Activated naive CD8-positive, alpha-beta T cell (primary cell): ENCODE data around the gene EGR4.

Experiments
- H3K27ac Mint-ChIP-seq: one replicate; pipeline ENCODE4 v1.8.0; 2021; ENCODE audit warnings: mixed read lengths
- H3K27me3 Mint-ChIP-seq: one replicate; pipeline ENCODE4 v1.8.0; 2021; ENCODE audit warnings: mixed read lengths
- H3K36me3 Mint-ChIP-seq: one replicate; pipeline ENCODE4 v1.8.0; 2021; ENCODE audit warnings: mixed read lengths
- H3K4me1 Mint-ChIP-seq: one replicate; pipeline ENCODE4 v1.8.0; 2021; ENCODE audit warnings: low read depth, mixed read lengths
- H3K4me3 Mint-ChIP-seq: one replicate; pipeline ENCODE4 v1.8.0; 2021; ENCODE audit warnings: mild to moderate bottlenecking, mixed read lengths
- H3K9me3 Mint-ChIP-seq: one replicate; pipeline ENCODE4 v1.8.0; 2021; ENCODE audit warnings: low read depth, mixed read lengths

Gene EGR4

GRCh38 chr2:73282924-73283544 is 10.3 kb downstream of the EGR4 start:
- peaks cover 11% of the 10 kb centered on the region for H3K36me3 Mint-ChIP-seq

GRCh38 chr2:73281244-73281643 is 12.1 kb downstream of the EGR4 start:
- Mint-ChIP-seq H3K4me3 (no peak overlapping the region), H3K4me1 (peaks cover 40% of the 10 kb centered on the region), H3K36me3 (peaks cover 11% of the 10 kb centered on the region)

More at GRCh38 chr2:73282924-73283544, 10.3 kb downstream of the EGR4 start:
- Mint-ChIP-seq H3K9me3 (no peaks in the 10 kb centered on the region), H3K27me3 (no peaks in the 10 kb centered on the region), H3K4me1 (peaks cover 40% of the 10 kb centered on the region), H3K27ac (peak overlapping the region; percentile 88), H3K4me3 (peak overlapping the region; percentile 94)

GRCh38 chr2:73279852-73280251 is 13.5 kb downstream of the EGR4 start:
- H3K4me3 Mint-ChIP-seq, result no peak overlapping the region
- peaks cover 28% of the 10 kb centered on the region for H3K4me1 Mint-ChIP-seq
- H3K36me3 Mint-ChIP-seq, result peaks cover 11% of the 10 kb centered on the region
- H3K9me3 Mint-ChIP-seq, result no peaks in the 10 kb centered on the region
- H3K27ac Mint-ChIP-seq, result no peak overlapping the region
- no peaks in the 10 kb centered on the region for H3K27me3 Mint-ChIP-seq

More at GRCh38 chr2:73281244-73281643, 12.1 kb downstream of the EGR4 start:
- Mint-ChIP-seq H3K9me3 (no peaks in the 10 kb centered on the region), H3K27me3 (no peaks in the 10 kb centered on the region), H3K27ac (no peak overlapping the region)

GRCh38 chr2:73272270-73272669 is 21.1 kb downstream of the EGR4 start:
- Mint-ChIP-seq H3K4me3 (no peak overlapping the region), H3K27ac (no peak overlapping the region), H3K4me1 (peaks cover 18% of the 10 kb centered on the region), H3K9me3 (no peaks in the 10 kb centered on the region), H3K27me3 (no peaks in the 10 kb centered on the region), H3K36me3 (peaks cover 10% of the 10 kb centered on the region)

GRCh38 chr2:73269686-73270465 is 23.5 kb downstream of the EGR4 start:
- H3K4me1 Mint-ChIP-seq, result peaks cover 24% of the 10 kb centered on the region
- peak overlapping the region; percentile 70 for H3K4me3 Mint-ChIP-seq
- no peaks in the 10 kb centered on the region for H3K27me3 Mint-ChIP-seq
- no peaks in the 10 kb centered on the region for H3K9me3 Mint-ChIP-seq
- no peak overlapping the region for H3K27ac Mint-ChIP-seq
- peaks cover 13% of the 10 kb centered on the region for H3K36me3 Mint-ChIP-seq

- Mint-ChIP-seq H3K27ac (no peak overlapping the region), H3K36me3 (peaks cover 13% of the 10 kb centered on the region), H3K4me3 (peak overlapping the region; percentile 71), H3K4me1 (peaks cover 24% of the 10 kb centered on the region), H3K27me3 (no peaks in the 10 kb centered on the region), H3K9me3 (no peaks in the 10 kb centered on the region)
Observed at GRCh38 chr2:73268830-73269685, 24.3 kb downstream of the EGR4 start.

- peak overlapping the region; percentile 61 for H3K27ac Mint-ChIP-seq
- H3K4me1 Mint-ChIP-seq, result peaks cover 24% of the 10 kb centered on the region
- peak overlapping the region; percentile 71 for H3K4me3 Mint-ChIP-seq
- H3K36me3 Mint-ChIP-seq, result peaks cover 11% of the 10 kb centered on the region
- no peaks in the 10 kb centered on the region for H3K27me3 Mint-ChIP-seq
- no peaks in the 10 kb centered on the region for H3K9me3 Mint-ChIP-seq
Observed at GRCh38 chr2:73268366-73268829, 24.9 kb downstream of the EGR4 start.

GRCh38 chr2:73267008-73267407 is 26.3 kb downstream of the EGR4 start:
- peak overlapping the region; percentile 1 for H3K27ac Mint-ChIP-seq

GRCh38 chr2:73266061-73266901 is 27.1 kb downstream of the EGR4 start:
- no peak overlapping the region for H3K27ac Mint-ChIP-seq
- H3K4me1 Mint-ChIP-seq, result peaks cover 24% of the 10 kb centered on the region
- H3K4me3 Mint-ChIP-seq, result no peak overlapping the region
- no peaks in the 10 kb centered on the region for H3K27me3 Mint-ChIP-seq
- H3K9me3 Mint-ChIP-seq, result no peaks in the 10 kb centered on the region
- peaks cover 13% of the 10 kb centered on the region for H3K36me3 Mint-ChIP-seq

More at GRCh38 chr2:73267008-73267407, 26.3 kb downstream of the EGR4 start:
- no peak overlapping the region for H3K4me3 Mint-ChIP-seq
- H3K4me1 Mint-ChIP-seq, result peaks cover 24% of the 10 kb centered on the region
- H3K27me3 Mint-ChIP-seq, result no peaks in the 10 kb centered on the region
- peaks cover 11% of the 10 kb centered on the region for H3K36me3 Mint-ChIP-seq
- H3K9me3 Mint-ChIP-seq, result no peaks in the 10 kb centered on the region

GRCh38 chr2:73265298-73266060 is 27.9 kb downstream of the EGR4 start:
- H3K4me1 Mint-ChIP-seq, result peaks cover 24% of the 10 kb centered on the region
- H3K36me3 Mint-ChIP-seq, result peaks cover 13% of the 10 kb centered on the region
- no peak overlapping the region for H3K4me3 Mint-ChIP-seq
- no peaks in the 10 kb centered on the region for H3K27me3 Mint-ChIP-seq
- H3K27ac Mint-ChIP-seq, result no peak overlapping the region
- no peaks in the 10 kb centered on the region for H3K9me3 Mint-ChIP-seq

GRCh38 chr2:73264783-73265182 is 28.6 kb downstream of the EGR4 start:
- Mint-ChIP-seq H3K27ac (no peak overlapping the region), H3K36me3 (peaks cover 11% of the 10 kb centered on the region), H3K4me1 (peaks cover 20% of the 10 kb centered on the region), H3K4me3 (no peak overlapping the region), H3K27me3 (no peaks in the 10 kb centered on the region), H3K9me3 (no peaks in the 10 kb centered on the region)

GRCh38 chr2:73264332-73264606 is 29.1 kb downstream of the EGR4 start:
- Mint-ChIP-seq H3K4me3 (no peak overlapping the region), H3K4me1 (peaks cover 18% of the 10 kb centered on the region), H3K9me3 (no peaks in the 10 kb centered on the region), H3K36me3 (peaks cover 11% of the 10 kb centered on the region), H3K27me3 (no peaks in the 10 kb centered on the region), H3K27ac (no peak overlapping the region)

- Mint-ChIP-seq H3K9me3 (no peaks in the 10 kb centered on the region), H3K4me3 (no peak overlapping the region), H3K27me3 (no peaks in the 10 kb centered on the region), H3K36me3 (peaks cover 11% of the 10 kb centered on the region), H3K27ac (no peak overlapping the region), H3K4me1 (peaks cover 18% of the 10 kb centered on the region)
Observed at GRCh38 chr2:73263540-73264331, 29.6 kb downstream of the EGR4 start.
